ENCODE measurements around the gene ILRUN.
A peak's percentile ranks its signal among the peaks of the same experiment; 100 is the strongest.
"Not testable (repeated sequence)": the region's sequence is repeated elsewhere in the genome, so short reads cannot be mapped to it uniquely, and the experiment has no call there.

ILRUN gene

DNA sequence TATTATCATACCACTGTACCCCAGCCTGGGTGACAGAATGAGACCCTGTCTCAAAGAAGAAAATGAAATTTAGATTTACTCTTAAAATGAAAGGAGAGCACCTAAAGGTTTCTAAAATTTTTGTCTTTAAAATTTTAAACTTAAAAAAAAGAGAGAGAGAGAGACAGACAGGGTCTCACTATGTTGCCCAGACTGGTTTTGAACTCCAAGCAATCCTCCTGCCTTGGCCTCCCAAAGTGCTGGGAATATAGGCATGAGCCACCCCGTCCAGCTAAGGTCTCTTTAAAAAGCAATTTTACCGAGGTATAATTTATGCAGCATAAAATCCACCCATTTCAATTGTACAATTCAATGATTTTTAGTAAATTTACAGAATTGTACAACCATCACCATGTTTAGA lies 33.2 kb downstream of the ILRUN start:
- no peak for DNase-seq

DNA sequence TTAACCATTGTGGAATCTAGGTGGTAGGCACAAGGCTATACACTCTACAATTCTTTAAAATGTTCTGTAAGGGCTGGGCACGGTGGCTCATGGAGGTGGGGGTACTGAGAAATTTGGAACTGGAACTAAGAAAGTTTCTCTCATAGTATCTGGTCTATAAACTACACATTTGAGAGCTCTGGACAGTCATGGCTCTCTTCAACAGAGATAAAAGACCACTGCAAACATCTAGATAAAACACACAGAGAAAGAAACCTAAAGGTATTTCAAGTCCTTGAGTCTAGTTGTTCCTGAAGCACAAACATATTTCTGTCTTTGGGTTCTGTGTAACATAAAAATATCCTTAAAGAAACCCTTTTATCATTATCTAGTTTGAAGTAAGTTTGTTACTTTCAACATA lies 35.2 kb downstream of the ILRUN start:
- no peak for DNase-seq

DNA sequence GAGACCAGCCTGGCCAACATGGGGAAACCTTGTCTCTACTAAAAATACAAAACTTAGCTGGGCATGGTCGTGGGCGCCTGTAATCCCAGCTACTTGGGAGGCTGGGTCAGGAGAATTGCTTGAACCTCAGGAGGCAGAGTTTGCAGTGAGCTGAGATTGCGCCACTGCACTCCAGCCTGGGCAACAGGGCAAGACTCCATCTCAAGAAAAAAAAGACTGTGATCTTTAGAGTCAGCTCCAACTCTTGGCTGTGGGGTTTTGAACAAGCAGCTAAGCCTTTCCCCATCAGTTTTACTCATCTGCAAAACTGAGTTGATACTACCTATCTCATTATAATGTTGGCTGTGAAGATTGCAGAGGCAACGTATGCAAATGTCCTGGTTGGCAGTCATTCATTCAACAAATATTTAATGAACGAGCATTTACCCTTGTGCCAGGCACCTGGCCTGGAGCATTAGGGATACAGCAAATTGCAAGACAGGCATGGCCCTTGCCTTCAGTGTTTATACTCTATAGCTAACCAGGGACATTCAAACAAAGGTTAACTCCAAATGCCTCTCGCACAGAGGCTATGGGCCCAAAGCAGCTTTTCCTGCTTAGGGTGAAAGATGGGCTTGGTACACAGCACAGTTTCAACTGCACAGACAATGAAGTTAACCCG lies 37.8 kb downstream of the ILRUN start:
- DNase-seq, result no peak

DNA sequence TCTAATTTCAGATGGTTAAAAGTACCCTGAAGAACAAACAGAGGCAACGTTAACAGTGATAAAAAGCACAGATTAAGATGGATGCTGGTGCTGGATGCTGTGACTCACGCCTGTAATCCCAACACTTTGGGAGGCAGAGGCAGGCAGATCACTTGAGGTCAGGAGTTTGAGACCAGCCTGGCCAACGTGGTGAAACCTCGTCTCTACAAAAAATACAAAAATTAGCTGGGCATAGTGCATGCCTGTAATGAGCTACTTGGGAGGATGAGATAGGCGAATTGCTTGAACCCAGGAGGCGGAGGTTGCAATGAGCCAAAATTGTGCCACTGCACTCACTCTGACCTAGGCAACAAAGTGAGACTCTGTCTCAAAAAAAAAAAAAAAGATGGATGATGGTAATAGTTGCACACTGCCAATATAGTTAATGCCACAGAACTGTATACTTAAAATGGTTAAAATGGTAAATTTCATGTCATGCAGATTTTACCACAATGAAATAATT lies 38.5 kb downstream of the ILRUN start:
- not testable (repeated sequence) for DNase-seq

DNA sequence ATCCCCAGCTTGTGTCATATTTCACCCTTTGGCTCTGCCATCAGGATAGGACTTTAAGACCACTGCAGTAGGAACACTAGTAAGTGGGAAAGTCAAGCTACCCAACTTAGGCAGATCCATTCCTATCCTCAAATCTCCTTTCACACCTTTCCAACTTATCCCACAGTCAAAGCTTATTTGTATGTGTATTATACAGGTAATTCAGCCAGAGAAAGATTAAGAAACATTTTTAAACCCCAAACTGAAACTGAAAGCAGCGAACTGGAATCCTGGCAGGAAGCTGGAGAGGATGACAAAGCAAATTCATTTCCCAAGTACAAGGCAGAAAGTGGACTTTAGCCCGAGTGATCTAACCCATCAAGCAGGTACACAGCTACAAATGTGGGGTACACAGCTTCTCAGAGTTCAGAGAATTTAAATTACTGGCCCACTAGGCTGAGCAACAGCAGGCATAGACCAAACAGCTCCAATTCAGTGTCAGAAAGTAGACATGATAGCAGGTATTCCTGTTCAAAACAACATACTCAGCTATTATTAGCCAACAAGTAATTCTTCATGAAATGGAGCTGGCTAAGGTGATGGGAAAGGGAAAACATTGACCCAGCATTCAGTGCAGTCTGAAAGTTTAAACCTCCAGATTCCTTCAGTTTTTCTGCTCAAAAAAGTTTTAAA lies 39.1 kb downstream of the ILRUN start:
- DNase-seq, result peak; percentile 67 to 70

DNA sequence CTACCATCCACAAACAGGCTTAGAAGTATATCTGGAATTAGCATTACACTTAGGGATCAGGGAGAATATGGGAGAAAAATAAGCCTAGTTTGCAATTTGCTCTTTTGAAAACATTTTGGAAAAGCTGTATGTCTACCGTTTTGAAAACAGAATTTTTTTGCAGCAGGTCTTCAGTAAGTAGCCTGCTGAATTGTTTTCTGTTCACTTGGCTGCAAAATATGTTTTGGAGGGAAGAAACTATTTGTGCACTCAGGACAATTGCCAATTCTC lies 39.6 kb downstream of the ILRUN start:
- DNase-seq, result no peak

DNA sequence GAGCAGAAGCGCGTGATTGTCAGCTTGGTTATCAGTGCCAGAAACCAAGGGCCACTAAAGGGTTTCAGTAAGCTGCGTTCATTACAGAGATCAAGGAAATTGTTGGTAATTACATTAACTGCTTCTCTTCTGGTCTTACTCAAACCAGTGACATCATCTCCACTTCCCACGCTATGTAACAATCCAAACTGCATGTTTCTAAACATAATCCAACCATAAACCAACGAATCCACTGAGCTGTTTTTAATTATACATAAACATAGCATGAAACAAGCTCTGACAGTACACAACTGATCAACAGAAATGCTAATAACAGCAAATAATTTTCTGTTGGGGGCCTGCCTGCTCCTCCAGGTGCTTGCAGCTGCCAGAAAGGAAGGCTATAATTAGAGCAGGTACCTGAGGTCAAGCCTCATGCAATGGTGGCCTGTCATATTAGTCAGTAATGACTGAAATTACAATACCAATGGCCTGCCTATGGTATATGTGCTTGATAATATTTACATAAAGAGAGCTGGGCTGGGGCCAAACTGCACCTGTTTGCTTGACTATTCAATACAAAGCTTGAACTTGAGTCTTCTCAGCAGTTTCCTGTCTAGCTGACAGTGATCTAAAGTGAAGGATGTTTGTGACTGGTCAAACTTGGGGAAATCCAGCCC lies 40.1 kb downstream of the ILRUN start:
- peak; percentile 84 to 89 for DNase-seq

DNA sequence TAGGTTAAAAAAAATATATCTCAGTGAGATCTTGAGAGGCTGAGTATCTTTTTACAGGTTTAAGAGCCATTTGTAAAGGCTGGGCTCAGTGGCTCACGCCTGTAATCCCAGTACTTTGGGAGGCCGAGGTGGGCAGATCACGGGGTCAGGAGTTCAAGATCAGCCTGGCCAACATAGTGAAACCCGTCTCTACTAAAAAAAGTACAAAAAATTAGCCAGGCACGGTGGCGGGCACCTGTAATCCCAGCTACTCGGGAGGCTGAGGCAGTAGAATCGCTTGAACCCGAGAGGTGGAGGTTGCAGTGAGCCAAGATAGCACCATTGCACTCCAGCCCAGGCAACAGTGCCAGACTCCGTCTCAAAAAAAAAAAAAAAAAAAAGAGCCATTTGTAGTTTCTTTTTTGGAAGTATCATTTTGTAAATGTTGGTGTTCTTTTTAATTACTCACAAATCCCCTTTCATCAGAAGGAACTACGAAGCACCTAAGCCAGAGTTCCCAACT lies 40.6 kb downstream of the ILRUN start:
- DNase-seq, result not testable (repeated sequence)

DNA sequence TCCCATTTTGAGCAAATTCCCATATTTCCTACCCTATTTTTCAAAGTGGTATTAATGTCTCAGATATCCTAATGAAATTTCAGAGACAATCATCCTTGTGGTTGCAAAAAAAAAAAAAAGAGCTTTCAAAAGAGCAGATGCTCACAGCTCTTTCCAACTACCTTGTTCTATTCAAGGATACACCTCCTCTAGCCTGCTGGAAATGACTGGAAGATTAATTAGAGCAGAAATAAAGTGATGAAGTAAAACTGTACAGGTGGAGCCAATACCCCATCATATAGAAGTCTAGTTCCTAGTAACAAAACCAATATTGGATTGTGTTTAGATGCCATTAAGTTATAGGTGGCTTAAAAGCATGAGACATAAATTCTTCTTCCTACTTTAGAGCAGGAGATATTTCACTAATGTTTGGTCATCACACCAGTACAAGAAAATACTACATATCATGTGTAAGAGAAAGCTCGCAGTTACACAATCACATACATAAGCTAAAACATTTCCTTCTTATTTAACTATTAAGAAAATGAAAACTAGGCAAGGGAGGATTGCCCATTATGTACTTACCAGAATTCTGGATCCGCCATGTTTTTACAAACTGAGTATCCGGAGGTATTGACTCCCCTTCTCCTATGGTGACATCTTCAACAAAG lies 42.4 kb downstream of the ILRUN start:
- peak; percentile 64 to 76 for DNase-seq

DNA sequence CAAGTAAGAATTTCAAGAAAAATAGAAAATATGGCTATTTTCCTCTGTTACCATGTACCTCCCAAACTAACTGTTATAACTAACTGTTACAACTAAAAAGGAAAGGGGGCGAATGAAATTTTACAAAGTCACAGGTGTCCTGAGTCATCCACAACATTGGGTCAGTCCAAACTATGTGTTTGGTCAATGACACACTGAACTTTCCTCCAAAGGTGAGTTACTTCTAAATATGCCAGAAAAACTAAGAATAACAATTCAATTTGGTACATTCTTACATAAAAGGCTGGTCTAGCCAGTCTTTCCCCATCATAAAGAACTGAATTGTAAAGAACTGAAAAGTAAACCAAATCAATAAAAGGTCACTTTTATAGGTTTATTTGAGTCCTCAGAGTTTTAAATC lies 44.3 kb downstream of the ILRUN start:
- no peak for DNase-seq

DNA sequence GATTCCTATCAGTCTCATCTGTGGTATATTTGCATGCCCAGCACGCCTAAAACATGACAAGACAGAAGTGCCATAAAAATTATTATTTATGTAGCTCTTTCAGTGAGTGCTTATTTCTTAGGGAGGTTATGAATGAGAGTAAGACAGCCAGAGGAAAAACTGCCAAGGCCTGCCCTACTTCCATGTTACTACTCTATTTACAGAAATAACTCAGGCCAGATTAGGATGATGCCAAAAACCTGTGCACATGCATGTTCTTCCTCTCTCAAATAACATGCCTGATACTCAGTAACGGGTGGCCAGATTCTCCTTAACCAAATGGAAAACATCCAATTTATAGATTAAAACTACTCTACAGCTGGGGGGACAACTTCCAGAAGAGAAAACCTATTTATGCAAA lies 45.7 kb downstream of the ILRUN start:
- no peak for DNase-seq

DNA sequence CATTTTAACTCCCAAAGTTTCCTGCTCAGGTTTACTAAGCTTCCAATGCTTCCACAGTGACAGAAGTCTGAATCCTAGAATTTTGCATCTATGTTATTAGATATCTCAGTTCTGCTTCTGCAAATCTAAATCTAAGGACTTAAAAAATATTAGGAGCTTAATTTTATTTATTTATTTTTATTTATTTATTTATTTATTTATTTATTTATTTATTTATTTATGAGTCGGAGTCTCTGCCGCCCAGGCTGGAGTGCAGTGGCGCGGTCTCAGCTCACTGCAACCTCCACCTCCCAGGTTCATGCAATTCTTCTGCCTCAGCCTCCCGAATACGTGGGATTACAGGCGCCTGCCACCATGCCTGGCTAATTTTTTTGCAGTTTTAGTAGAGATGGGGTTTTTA lies 46.3 kb downstream of the ILRUN start:
- DNase-seq, result not testable (repeated sequence)

DNA sequence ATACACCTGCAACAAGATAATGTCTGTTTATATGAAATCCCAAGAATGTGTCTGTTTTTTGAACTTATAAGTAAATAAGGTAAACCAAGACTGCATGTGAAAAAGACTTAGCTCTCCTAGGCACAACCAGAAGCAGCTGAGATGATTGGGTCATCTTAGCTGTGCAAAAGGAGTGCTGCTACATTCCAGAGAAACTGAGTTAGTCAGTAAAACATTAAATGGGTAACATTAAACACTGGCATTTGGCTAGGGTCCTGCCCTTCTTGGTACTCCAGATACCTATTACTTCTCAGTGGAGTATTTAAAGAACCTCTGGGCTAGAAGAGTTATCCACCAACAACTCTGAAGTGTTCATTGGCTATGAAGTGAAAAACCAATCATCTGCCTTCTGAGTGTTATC lies 47.8 kb downstream of the ILRUN start:
- DNase-seq, result no peak
